GM12864 (cell line): ENCODE results near the gene RAP1B.

ENCODE experiments used
- DNase-seq: peaks from one replicate; pipeline ENCODE4 v3.0.0-alpha.2; 2011; ENCODE audit warnings: low read depth
- H3K4me3 ChIP-seq: 2 replicates; pipeline ENCODE4 v1.5.1; 2011; ENCODE audit warnings: mild to moderate bottlenecking, low read depth, low read length, control low read depth
- CTCF ChIP-seq: IDR thresholded peaks from 2 replicates; pipeline ENCODE4 v1.5.1; 2011; ENCODE audit warnings: low read depth, mild to moderate bottlenecking, moderate library complexity, low read length, control low read depth, inconsistent platforms; ENCODE audit errors: missing control alignments

Gene RAP1B

GRCh38 chr12:68587448-68587873 is 23.2 kb upstream of the RAP1B start:
- no peak for TF ChIP-seq CTCF
- DNase-seq = no peak
- H3K4me3 ChIP-seq = no peak overlapping the region

GRCh38 chr12:68589194-68589593 is 21.5 kb upstream of the RAP1B start:
- no peak overlapping the region for H3K4me3 ChIP-seq
- TF ChIP-seq CTCF = no peak
- DNase-seq = no peak

- no peak overlapping the region for H3K4me3 ChIP-seq
- DNase-seq = no peak
- TF ChIP-seq CTCF = no peak
Observed at GRCh38 chr12:68591734-68592418, 18.8 kb upstream of the RAP1B start.

- TF ChIP-seq CTCF = no peak
- no peak overlapping the region for H3K4me3 ChIP-seq
- no peak for DNase-seq
Observed at GRCh38 chr12:68595241-68595640, 15.5 kb upstream of the RAP1B start.

- DNase-seq = no peak
- TF ChIP-seq CTCF = no peak
Observed at GRCh38 chr12:68601767-68602166, 8.9 kb upstream of the RAP1B start.

GRCh38 chr12:68602720-68603119 is 8.0 kb upstream of the RAP1B start:
- no peak for TF ChIP-seq CTCF
- no peak overlapping the region for H3K4me3 ChIP-seq
- no peak for DNase-seq

More at GRCh38 chr12:68601767-68602166, 8.9 kb upstream of the RAP1B start:
- no peak overlapping the region for H3K4me3 ChIP-seq

- no peak for DNase-seq
- no peak for TF ChIP-seq CTCF
- no peak overlapping the region for H3K4me3 ChIP-seq
Observed at GRCh38 chr12:68608191-68608590, 2.5 kb upstream of the RAP1B start.
